ENCODE data around the gene FAM98C. TPM values are rescaled to one million over a fixed set of nuclear protein-coding genes. Genes with fewer than 3 reads are reported as not detected.
"Not testable (repeated sequence)": the region's sequence is repeated elsewhere in the genome, so short reads cannot be mapped to it uniquely, and the experiment has no call there.

Gene FAM98C
- 10 to 100 TPM; 28.4 to 33.1 TPM for total RNA-seq

- ATAC-seq: peak; percentile 97 to 98
- Mint-ChIP-seq H3K27ac (peak within 1 kb of the TSS; percentile 90 to 96), H3K36me3 (peaks cover 0 to 6% of the 10 kb centered on the region in 2 donors), H3K9me3 (no peaks in the 10 kb centered on the region)
- DNase-seq (ENCODE audit: low spot score in 2 of 2): peak; percentile 99
Measured at GRCh38 chr19:38402967-38403674, at the start of gene FAM98C. Gene FAM98C, plus strand, starts transcription at chr19:38403093. Its CDS starts 61 bp downstream, at chr19:38403154.

DNA sequence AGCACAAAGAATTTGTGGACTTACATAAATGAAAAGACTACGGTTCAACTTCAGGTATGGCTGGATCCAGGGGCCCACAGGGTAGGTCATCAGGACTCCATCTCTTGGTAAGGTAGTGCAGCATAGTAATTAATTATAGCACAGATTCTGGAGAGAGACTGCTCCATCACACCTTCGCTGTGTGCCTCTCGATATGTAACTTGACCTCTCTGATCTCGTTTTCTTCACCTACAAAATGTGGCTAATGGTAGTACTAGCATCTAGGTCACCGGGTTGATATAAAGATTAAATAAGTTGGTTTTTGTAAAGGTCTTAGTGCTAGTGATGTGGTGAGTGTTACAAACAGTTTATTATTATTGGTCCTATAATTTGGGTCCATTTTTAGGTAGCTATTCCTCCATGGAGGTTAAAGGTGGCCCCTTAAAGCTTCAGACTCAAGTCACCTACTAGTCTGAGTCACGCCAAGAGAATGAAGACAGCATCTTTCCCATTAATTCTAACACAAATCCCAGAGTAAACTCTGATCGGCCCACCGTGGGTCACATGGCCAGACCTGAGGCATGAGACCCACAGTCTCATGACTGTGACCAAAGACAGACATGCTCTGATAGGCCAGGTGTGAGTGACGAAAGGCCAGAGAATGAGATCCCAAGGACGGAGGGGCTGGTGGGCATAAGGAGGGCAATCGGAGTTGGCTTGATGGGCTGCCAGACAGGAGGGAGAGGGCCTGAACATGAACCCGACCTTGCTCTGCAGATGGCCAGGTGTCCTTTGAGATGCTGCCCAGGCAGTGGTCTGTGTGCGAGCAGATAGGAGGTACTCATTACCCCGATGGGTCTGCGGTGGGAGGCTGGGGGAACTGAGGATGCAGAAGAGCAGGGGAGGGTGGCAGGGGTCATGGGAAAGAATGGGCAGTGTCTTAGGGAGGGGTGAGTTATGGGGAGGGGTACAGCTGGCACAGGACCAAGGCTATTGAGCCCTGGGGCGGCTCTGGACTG lies 46.9 kb upstream of the FAM98C start:
- Mint-ChIP-seq H3K9me3 (no peaks in the 10 kb centered on the region), H3K27ac (no peak overlapping the region), H3K36me3 (no peaks in the 10 kb centered on the region)
- ATAC-seq (no peak), DNase-seq (ENCODE audit: low spot score in 2 of 2) (no peak)

- Mint-ChIP-seq H3K27ac (no peak overlapping the region), H3K36me3 (no peaks in the 10 kb centered on the region), H3K9me3 (no peaks in the 10 kb centered on the region)
- ATAC-seq (no peak), DNase-seq (ENCODE audit: low spot score in 2 of 2) (no peak)
Measured at GRCh38 chr19:38358071-38358470, 44.8 kb upstream of the FAM98C start.

- no peaks in the 10 kb centered on the region for H3K36me3 Mint-ChIP-seq
- ATAC-seq (no peak), DNase-seq (ENCODE audit: low spot score in 2 of 2) (no peak)
- no peaks in the 10 kb centered on the region for H3K9me3 Mint-ChIP-seq
- no peak overlapping the region for H3K27ac Mint-ChIP-seq
Measured at GRCh38 chr19:38359242-38360021, 43.5 kb upstream of the FAM98C start.

- Mint-ChIP-seq H3K9me3 (no peaks in the 10 kb centered on the region), H3K27ac (no peak overlapping the region), H3K36me3 (no peaks in the 10 kb centered on the region)
- ATAC-seq (no peak), DNase-seq (ENCODE audit: low spot score in 2 of 2) (no peak)
Measured at GRCh38 chr19:38360351-38360750, 42.5 kb upstream of the FAM98C start.

DNA sequence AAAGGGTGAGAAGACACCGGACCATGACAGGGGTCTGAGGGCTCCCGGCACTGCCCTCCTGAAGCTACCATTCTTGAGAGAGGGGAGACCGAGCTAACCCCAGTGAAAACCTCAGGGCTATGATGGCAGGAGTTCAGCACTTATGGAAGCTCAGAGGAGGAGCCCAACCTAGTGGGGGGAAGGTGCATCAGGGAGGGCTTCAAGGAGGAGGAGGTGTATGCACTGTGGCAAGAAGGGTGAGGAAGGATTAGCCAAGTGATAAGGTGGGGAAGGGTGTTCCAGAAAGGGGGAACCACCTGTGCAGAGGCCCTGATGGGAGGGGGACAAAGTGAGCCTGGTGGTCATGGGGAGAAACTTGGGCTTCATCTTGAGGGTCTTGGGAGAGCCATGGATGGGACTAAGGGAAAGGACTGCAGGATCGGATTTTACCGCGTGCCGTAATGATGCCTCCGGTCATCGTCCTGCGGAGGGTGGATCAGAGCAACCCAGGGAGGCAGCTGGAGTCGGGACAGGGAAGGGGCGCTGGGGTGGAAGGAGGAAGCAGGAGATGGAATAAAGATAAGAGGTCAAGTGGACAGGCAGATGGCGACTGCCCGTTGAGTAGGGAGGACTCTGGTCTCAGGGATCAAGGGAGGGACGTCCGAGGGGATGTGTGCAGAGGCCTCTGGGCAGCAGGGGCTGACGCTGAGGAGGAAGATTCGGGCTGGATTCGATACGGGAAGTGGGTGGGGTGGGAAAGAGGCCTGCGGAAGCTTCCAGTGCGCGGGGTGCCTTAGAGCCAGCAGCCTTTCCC lies 41.9 kb upstream of the FAM98C start:
- Mint-ChIP-seq H3K9me3 (no peaks in the 10 kb centered on the region), H3K36me3 (no peaks in the 10 kb centered on the region), H3K27ac (no peak overlapping the region)
- no peak for ATAC-seq
- no peak for DNase-seq (ENCODE audit: low spot score in 2 of 2)

DNA sequence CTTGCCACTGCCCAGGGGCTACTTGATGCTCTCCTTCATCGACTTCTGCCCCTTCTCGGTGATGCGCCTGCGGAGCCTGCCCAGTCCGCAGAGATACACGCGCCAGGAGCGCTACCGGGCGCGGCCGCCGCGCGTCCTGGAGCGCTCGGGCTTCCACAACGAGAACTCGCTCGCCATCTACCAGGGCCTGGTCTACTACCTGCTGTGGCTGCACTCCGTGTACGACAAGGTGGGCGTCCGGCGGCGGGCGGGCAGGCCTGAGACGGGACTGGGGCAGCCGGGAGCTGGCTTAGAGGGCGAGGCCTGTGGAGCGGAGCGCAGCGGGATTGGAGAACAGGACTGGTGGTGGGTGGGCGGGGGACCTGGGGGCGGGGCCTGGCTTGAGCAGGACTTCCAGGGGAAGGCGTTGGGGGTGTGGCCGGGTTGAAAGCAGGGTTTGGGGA lies 41.2 kb upstream of the FAM98C start:
- ATAC-seq (peak; percentile 76 to 82), DNase-seq (ENCODE audit: low spot score in 2 of 2) (peak; percentile 63 to 78)
- no peaks in the 10 kb centered on the region for H3K36me3 Mint-ChIP-seq
- H3K9me3 Mint-ChIP-seq: no peaks in the 10 kb centered on the region
- no peak overlapping the region for H3K27ac Mint-ChIP-seq

DNA sequence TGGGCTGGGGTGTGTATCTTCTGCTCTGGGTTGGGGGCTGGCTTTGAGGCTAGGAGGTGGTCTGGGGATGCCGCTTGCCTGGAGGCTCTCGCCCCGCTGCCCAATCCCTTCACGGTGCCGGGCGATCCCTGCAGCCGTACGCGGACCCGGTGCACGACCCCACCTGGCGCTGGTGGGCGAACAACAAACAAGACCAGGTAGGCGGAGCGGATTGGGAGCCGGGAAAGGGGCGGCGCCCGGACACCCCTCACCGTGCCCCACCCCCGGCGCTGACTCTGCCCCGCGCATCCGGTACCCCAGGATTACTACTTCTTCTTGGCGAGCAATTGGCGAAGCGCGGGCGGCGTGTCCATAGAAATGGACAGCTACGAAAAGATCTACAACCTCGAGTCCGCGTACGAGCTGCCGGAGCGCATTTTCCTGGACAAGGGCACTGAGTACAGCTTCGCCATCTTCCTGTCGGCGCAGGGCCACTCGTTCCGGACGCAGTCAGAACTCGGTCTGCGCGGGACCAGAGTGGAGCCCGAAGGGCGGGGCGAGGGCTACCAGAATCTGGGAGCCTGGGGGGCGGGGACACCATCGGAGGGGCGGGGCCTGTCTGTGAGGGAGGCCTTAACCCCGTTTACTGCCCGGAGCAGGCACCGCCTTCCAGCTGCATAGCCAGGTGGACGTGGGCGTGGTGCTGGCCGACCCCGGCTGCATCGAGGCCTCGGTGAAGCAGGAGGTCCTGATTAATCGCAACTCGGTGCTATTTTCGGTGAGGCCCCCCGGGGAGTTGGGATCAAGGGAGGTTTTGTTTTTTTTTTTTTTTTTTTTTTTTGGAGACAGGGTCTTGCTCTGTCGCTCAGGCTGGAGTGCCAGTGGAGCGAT lies 40.6 kb upstream of the FAM98C start:
- no peaks in the 10 kb centered on the region for H3K36me3 Mint-ChIP-seq
- H3K27ac Mint-ChIP-seq: peak overlapping the region in 1 of 2 donors; percentile 77
- peak; percentile 64 to 90 for DNase-seq (ENCODE audit: low spot score in 2 of 2)
- H3K9me3 Mint-ChIP-seq: no peaks in the 10 kb centered on the region
- peak; percentile 71 to 82 for ATAC-seq

- not testable (repeated sequence) for H3K27ac Mint-ChIP-seq; ATAC-seq; DNase-seq (ENCODE audit: low spot score in 2 of 2); H3K36me3 Mint-ChIP-seq; H3K9me3 Mint-ChIP-seq
Measured at GRCh38 chr19:38362946-38363688, 39.8 kb upstream of the FAM98C start.

DNA sequence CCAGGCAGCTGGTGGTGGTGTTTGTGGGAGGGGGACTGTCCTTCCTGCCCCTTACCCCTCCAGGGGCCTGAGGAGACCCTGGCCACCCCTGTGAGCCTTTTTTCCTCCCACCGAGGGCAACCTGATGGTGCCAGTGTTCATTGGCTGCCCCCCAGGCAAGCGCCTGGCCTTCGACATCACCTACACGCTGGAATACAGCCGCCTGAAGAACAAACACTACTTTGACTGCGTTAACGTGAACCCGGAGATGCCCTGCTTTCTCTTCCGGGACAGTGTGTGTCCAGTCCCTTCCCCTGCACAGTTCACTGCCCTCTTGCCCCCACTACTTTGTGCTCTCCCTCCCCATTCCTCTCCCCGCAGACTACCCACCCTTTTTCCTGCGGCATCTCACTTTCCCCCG lies 35.9 kb upstream of the FAM98C start:
- ATAC-seq (no peak), DNase-seq (ENCODE audit: low spot score in 2 of 2) (no peak)
- no peaks in the 10 kb centered on the region for H3K9me3 Mint-ChIP-seq
- H3K27ac Mint-ChIP-seq: no peak overlapping the region
- no peaks in the 10 kb centered on the region for H3K36me3 Mint-ChIP-seq

- peaks cover 2% of the 10 kb centered on the region in 2 donors for H3K36me3 Mint-ChIP-seq
- no peak for ATAC-seq
- H3K27ac Mint-ChIP-seq: no peak overlapping the region
- no peak for DNase-seq (ENCODE audit: low spot score in 2 of 2)
- no peaks in the 10 kb centered on the region for H3K9me3 Mint-ChIP-seq
Measured at GRCh38 chr19:38369584-38369983, 33.3 kb upstream of the FAM98C start.

DNA sequence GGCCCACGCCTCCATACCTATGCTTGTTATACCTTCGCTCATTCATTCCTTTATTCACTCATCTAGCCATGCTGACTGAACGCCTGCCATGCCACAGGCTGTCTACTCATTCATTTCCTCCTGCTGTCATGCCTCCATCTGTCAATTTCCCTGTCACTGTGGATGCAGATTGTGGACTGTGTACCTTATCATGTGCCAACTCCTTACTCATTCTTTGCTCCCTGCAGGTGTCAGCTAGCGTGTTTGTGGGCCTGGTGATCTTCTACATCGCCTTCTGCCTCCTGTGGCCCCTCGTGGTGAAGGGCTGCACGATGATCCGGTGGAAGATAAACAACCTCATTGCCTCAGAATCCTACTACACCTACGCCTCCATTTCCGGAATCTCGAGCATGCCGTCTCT lies 32.6 kb upstream of the FAM98C start:
- ATAC-seq (no peak), DNase-seq (ENCODE audit: low spot score in 2 of 2) (no peak)
- Mint-ChIP-seq H3K9me3 (no peaks in the 10 kb centered on the region), H3K27ac (no peak overlapping the region), H3K36me3 (peaks cover 9% of the 10 kb centered on the region in 2 donors)

DNA sequence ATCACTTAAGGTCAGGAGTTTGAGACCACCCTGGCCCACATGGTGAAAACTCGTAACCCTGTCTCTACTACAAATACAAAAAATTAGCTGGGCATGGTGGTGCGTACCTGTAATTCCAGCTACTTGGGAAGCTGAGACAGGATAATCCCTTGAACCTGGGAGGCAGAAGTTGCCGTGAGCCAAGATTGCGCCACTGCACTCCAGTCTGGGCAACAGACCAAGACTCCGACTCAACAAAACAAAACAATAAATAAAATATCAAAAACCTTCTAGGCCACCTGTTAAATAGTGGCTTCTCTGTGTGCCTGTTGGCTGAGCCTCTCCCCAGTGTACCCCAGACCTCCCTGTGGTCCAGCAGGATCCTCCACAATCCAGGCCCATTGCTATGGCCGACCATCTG lies 31.8 kb upstream of the FAM98C start:
- DNase-seq (ENCODE audit: low spot score in 2 of 2) (no peak), ATAC-seq (no peak)
- Mint-ChIP-seq H3K9me3 (no peaks in the 10 kb centered on the region), H3K36me3 (peaks cover 15% of the 10 kb centered on the region in 2 donors), H3K27ac (no peak overlapping the region)

- H3K9me3 Mint-ChIP-seq: no peaks in the 10 kb centered on the region
- peak overlapping the region; percentile 90 to 99 for H3K27ac Mint-ChIP-seq
- no peak for ATAC-seq
- peaks cover 24 to 25% of the 10 kb centered on the region in 2 donors for H3K36me3 Mint-ChIP-seq
- DNase-seq (ENCODE audit: low spot score in 2 of 2): no peak
Measured at GRCh38 chr19:38373907-38374331, 29.0 kb upstream of the FAM98C start.

Data from activated naive CD4-positive, alpha-beta T cell treated with anti-CD3 and anti-CD28 coated beads, Interleukin-2, amount 50 U/mL, for 72 hours (primary cell).